Measurements from ENCODE around the gene TFDP1.

GRCh38 chr13:113605461-113605860 is 20.9 kb downstream of the TFDP1 start:
- no peak for TF ChIP-seq CTCF (conservative IDR thresholded peaks at IDR 0.05; ENCODE audit: low read length)
- TF ChIP-seq EZH2phosphoT487 (IDR thresholded peaks at IDR 0.05; ENCODE audit: borderline replicate concordance, low read depth, low read length), result no peak
